Measurements from ENCODE around the gene DNASE1L3. TPM values are rescaled to one million over a fixed set of nuclear protein-coding genes. Genes with fewer than 3 reads are reported as not detected.
"Not testable (repeated sequence)": the region's sequence is repeated elsewhere in the genome, so short reads cannot be mapped to it uniquely, and the experiment has no call there.

DNASE1L3 gene
- total and polyA plus RNA-seq, 2 of the 8 experiments (the other 6 are each of a cell fraction or from before 2014, with no cell fraction given) = not detected

GRCh38 chr3:58227933-58228332 is 17.2 kb upstream of the DNASE1L3 start:
- POLR2A ChIA-PET (ENCODE audit: partially characterized antibody) = interaction anchor here (1.3 kb wide), 1 partner anchor 14 kb away, joined by 3 read pairs; no protein-coding TSS in a partner anchor
- not testable (repeated sequence) for DNase-seq (ENCODE audit: low read depth in 1 of 2, low spot score in 2 of 2)

More at GRCh38 chr3:58227933-58228332, 17.2 kb upstream of the DNASE1L3 start:
- not testable (repeated sequence) for H3K36me3 ChIP-seq (ENCODE audit: control insufficient read depth in 2 of 4, insufficient read depth in 4 of 4, low read length in 3 of 4); H3K18ac ChIP-seq (ENCODE audit: extremely low read depth, low read length); H3K9me3 ChIP-seq (ENCODE audit: insufficient read depth in 2 of 2, low read depth in 1 of 2, low read length in 1 of 2); H3K23me2 ChIP-seq (ENCODE audit: low read depth, low read length); H3K4me2 ChIP-seq (ENCODE audit: insufficient read depth in 1 of 2, low read depth in 2 of 2, low read length in 2 of 2); H2BK12ac ChIP-seq (ENCODE audit: low read depth, low read length); H3K79me2 ChIP-seq (ENCODE audit: control insufficient read depth in 1 of 2, insufficient read depth in 2 of 2, low read length in 2 of 2); H2BK5ac ChIP-seq (ENCODE audit: low read depth, low read length); H2BK120ac ChIP-seq (replicated peaks; ENCODE audit: low read depth, low read length); FAIRE-seq; H2AFZ ChIP-seq (ENCODE audit: low read length); H3K79me1 ChIP-seq (ENCODE audit: low read depth, low read length); H3K4me1 ChIP-seq (replicated peaks in 1 of 4; ENCODE audit: control insufficient read depth in 3 of 4, insufficient read depth in 4 of 4, low read length in 3 of 4); H3K14ac ChIP-seq (ENCODE audit: insufficient read length); H3K56ac ChIP-seq (replicated peaks; ENCODE audit: insufficient read length, low read depth, low read length); H4K5ac ChIP-seq (ENCODE audit: insufficient read length, low read depth, low read length); H3K23ac ChIP-seq (ENCODE audit: insufficient read length); H3K9ac ChIP-seq (replicated peaks in 1 of 4; ENCODE audit: extremely low read depth in 1 of 4, low read depth in 3 of 4, low read length in 3 of 4); H2BK20ac ChIP-seq (ENCODE audit: low read length); H4K20me1 ChIP-seq (replicated peaks in 1 of 2; ENCODE audit: control insufficient read depth in 1 of 2, insufficient read depth in 2 of 2, low read length in 2 of 2); H2BK15ac ChIP-seq (ENCODE audit: low read length); H2AK5ac ChIP-seq (ENCODE audit: low read depth, low read length); H4K91ac ChIP-seq (replicated peaks; ENCODE audit: insufficient read length, low read length); H4K8ac ChIP-seq (ENCODE audit: extremely low read depth, insufficient read depth, low read length); H3K4ac ChIP-seq (replicated peaks; ENCODE audit: insufficient read length, low read depth, low read length); H3K27me3 ChIP-seq (replicated peaks in 1 of 4; ENCODE audit: control insufficient read depth in 3 of 4, extremely low read depth in 1 of 4, insufficient read depth in 3 of 4, low read length in 3 of 4); H3K27ac ChIP-seq (ENCODE audit: low read depth, low read length); H3K4me3 ChIP-seq (ENCODE audit: extremely low read depth in 1 of 4, insufficient read depth in 2 of 4, low read depth in 3 of 4, low read length in 4 of 4)
- WGBS, 2 experiments (ENCODE audit: extremely low coverage in 1 of 2, insufficient coverage in 1 of 2, insufficient read length in 1 of 2, insufficient replicate concordance in 2 of 2, low coverage in 1 of 2, low lambda C conversion rate in 2 of 2, missing lambda C conversion rate in 1 of 2) = 94% methylated on average over 3 of the region's 3 CpGs; no CpG with 5 or more reads in 1 of the 2 experiments
- CTCF ChIA-PET (ENCODE audit: partially characterized antibody) = interaction anchor here (0.9 to 1.4 kb wide), 4 partner anchors 8 to 24 kb away, joined by 3 to 7 read pairs (median 4); no protein-coding TSS in a partner anchor

Data from H1 (cell line).